ENCODE measurements around the gene RIPOR3.
"Not testable (repeated sequence)": the region's sequence is repeated elsewhere in the genome, so short reads cannot be mapped to it uniquely, and the experiment has no call there.

Gene RIPOR3

DNA sequence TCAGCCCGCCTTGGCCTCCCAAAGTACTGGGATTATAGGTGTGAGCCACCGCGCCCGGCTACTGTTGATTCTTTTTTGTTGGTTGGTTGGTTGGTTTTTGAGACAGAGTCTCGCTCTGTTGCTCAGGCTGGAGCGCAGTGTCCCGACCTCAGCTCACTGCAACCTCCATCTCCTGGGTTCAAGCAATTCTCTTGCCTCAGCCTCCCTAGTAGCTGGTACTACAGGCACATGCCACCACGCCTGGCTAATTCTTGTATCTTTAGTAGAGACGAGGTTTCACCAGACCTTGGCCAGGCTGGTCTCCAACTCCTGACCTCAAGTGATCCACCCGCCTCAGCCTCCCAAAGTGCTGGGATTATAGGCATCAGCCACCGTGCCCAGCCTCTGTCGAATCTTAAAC lies 23.1 kb upstream of the RIPOR3 start:
- H3K9me3 ChIP-seq (ENCODE audit: control insufficient read depth, insufficient read depth, low read length); H3K27me3 ChIP-seq (ENCODE audit: control insufficient read depth, insufficient read depth, low read length); DNase-seq (ENCODE audit: low read depth, low spot score); H3K27ac ChIP-seq (ENCODE audit: low read length); H3K4me3 ChIP-seq (ENCODE audit: low read length); H3K36me3 ChIP-seq (ENCODE audit: control insufficient read depth, insufficient read depth, low read length); H3K4me1 ChIP-seq (ENCODE audit: control insufficient read depth, insufficient read depth, low read length): not testable (repeated sequence)
- no CpG with 5 or more reads among the region's 12 CpGs for WGBS (ENCODE audit: insufficient coverage, insufficient read length)

DNA sequence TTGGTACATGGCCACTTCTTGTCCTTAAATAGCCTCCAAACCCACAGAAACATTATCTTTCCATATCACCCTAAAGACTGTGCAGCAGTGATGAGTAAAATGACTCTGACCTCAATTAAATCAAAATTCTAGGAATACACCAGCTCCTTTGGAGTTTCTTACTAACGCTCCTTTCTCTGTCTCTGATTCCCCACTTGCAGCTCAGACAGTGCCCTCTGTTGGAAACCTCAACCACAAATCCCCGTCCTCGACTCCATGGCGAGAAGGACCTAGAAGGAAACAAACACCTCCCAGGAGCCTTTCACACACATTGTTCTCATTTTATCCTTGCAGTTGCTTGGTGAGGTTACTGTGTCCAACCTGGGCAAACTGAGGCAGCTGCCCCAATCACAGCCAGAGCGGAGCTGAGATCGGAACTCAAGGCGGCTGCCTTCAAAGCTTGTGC lies 22.3 kb upstream of the RIPOR3 start:
- Histone ChIP-seq H3K4me1 (ENCODE audit: control insufficient read depth, insufficient read depth, low read length) (no peaks in the 10 kb centered on the region), H3K27ac (ENCODE audit: low read length) (no peak overlapping the region), H3K9me3 (ENCODE audit: control insufficient read depth, insufficient read depth, low read length) (no peaks in the 10 kb centered on the region), H3K27me3 (ENCODE audit: control insufficient read depth, insufficient read depth, low read length) (no peaks in the 10 kb centered on the region), H3K4me3 (ENCODE audit: low read length) (no peak overlapping the region), H3K36me3 (ENCODE audit: control insufficient read depth, insufficient read depth, low read length) (no peaks in the 10 kb centered on the region)
- no peak for DNase-seq (ENCODE audit: low read depth, low spot score)
- WGBS (ENCODE audit: insufficient coverage, insufficient read length): no CpG with 5 or more reads among the region's 7 CpGs

DNA sequence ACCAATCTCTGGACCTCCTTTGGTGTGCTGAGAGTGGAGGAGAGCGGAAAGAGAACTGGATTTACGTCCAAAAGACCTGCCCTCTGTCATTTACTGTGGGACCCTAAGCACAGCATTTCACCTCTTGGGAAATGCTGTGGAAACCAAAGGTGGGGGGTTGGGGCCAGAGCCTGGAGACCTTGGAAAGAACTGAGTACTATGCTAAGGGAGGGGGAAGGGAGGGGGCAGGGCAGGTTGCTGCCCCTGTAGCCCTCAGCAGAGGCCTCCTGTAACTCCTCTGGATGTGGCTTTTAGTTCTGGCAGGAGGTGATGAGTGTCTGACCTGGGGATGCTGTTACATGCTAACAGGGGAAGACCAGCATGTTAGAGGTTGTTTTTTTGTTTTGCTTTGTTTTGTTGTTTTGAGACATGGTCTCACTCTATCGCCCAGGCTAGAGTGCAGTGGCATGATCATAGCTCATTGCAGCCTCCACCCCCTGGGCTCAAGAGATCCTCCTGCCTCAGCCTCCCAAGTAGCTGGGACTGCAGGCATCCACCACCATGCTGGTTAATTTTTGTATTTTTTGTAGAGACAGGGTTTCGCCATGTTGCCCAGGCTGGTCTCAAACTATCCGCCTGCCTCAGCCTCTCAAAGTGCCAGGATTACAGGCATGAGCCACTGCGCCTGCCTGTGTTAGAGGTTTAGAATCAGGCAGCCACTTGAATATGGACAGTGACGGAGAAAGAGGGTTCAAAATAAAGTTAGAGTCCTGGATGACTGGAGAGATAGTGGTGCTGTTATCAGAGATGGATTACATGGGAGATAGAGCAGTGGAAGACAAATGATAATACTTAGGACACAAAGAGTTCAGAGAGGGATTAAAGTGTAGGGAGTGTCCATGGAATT lies 21.7 kb upstream of the RIPOR3 start:
- no peak for DNase-seq (ENCODE audit: low read depth, low spot score)
- Histone ChIP-seq H3K27me3 (ENCODE audit: control insufficient read depth, insufficient read depth, low read length) (no peaks in the 10 kb centered on the region), H3K27ac (ENCODE audit: low read length) (no peak overlapping the region), H3K4me1 (ENCODE audit: control insufficient read depth, insufficient read depth, low read length) (no peaks in the 10 kb centered on the region), H3K9me3 (ENCODE audit: control insufficient read depth, insufficient read depth, low read length) (no peaks in the 10 kb centered on the region), H3K4me3 (ENCODE audit: low read length) (no peak overlapping the region), H3K36me3 (ENCODE audit: control insufficient read depth, insufficient read depth, low read length) (no peaks in the 10 kb centered on the region)
- WGBS (ENCODE audit: insufficient coverage, insufficient read length): no CpG with 5 or more reads among the region's 7 CpGs

DNA sequence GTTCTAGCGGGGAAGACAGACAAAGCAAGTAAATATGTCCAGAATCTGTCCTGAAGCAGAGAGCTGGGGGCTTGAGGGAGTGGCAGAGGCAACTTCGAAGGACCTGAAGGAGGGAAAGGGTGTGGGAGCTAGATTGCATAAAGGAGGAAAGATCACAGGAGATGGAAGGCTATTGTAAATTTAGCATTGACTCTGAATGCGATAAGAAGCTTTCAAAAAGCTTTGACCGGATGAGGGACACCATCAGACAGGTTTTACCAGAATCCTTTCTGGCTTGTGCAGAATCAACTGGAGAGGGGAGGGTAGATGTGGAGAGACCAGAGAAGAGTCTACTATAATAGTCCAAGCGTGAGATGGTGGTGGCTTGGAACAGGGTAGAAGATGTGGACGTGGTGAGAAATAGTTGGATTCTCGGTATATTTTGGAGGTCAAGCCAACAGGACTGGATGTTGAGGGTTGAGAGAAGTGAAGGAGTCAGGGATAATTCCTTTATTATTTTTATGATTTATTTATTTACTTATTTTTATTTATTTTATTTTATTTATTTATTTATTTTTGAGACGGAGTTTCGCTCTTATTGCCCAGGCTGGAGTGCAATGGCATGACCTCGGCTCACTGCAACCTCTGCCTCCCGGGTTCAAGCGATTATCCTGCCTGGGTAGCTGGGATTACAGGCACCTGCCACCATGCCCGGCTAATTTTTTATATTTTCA lies 19.9 kb upstream of the RIPOR3 start:
- H3K9me3 ChIP-seq (ENCODE audit: control insufficient read depth, insufficient read depth, low read length): no peaks in the 10 kb centered on the region
- no peak overlapping the region for H3K27ac ChIP-seq (ENCODE audit: low read length)
- H3K4me1 ChIP-seq (ENCODE audit: control insufficient read depth, insufficient read depth, low read length): no peaks in the 10 kb centered on the region
- DNase-seq (ENCODE audit: low read depth, low spot score): no peak
- H3K36me3 ChIP-seq (ENCODE audit: control insufficient read depth, insufficient read depth, low read length): no peaks in the 10 kb centered on the region
- 100% methylated on average over 2 of the region's 13 CpGs for WGBS (ENCODE audit: insufficient coverage, insufficient read length)
- H3K27me3 ChIP-seq (ENCODE audit: control insufficient read depth, insufficient read depth, low read length): no peaks in the 10 kb centered on the region
- H3K4me3 ChIP-seq (ENCODE audit: low read length): no peak overlapping the region

GRCh38 chr20:50710492-50711063 lies 19.2 kb upstream of the RIPOR3 start:
- no CpG with 5 or more reads among the region's 9 CpGs for WGBS (ENCODE audit: insufficient coverage, insufficient read length)
- no peaks in the 10 kb centered on the region for H3K4me1 ChIP-seq (ENCODE audit: control insufficient read depth, insufficient read depth, low read length)
- DNase-seq (ENCODE audit: low read depth, low spot score): no peak

DNA sequence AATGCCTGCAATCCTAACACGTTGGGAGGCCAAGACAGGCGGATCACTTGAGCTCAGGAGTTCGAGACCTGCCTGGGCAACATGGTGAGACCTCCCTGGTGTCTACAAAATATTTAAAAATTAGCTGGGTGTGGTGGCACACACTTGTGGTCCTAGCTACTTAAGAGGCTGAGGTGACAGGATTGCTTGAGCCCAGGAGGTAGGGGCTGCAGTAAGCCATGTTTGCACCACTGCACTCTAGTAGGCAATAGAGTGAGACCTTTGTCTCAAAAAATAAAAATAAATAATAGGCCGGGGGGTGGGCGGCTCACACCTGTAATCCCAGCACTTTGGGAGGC lies 18.3 kb upstream of the RIPOR3 start:
- DNase-seq (ENCODE audit: low read depth, low spot score): no peak
- H3K4me1 ChIP-seq (ENCODE audit: control insufficient read depth, insufficient read depth, low read length): peaks cover 2% of the 10 kb centered on the region; the same call in 1 of the 2 replicates
- no peak overlapping the region for H3K27ac ChIP-seq (ENCODE audit: low read length)
- no peaks in the 10 kb centered on the region for H3K9me3 ChIP-seq (ENCODE audit: control insufficient read depth, insufficient read depth, low read length)
- H3K4me3 ChIP-seq (ENCODE audit: low read length): no peak overlapping the region
- no peaks in the 10 kb centered on the region for H3K27me3 ChIP-seq (ENCODE audit: control insufficient read depth, insufficient read depth, low read length)
- no CpG with 5 or more reads among the region's 5 CpGs for WGBS (ENCODE audit: insufficient coverage, insufficient read length)
- no peaks in the 10 kb centered on the region for H3K36me3 ChIP-seq (ENCODE audit: control insufficient read depth, insufficient read depth, low read length)

More at GRCh38 chr20:50710492-50711063, 19.2 kb upstream of the RIPOR3 start:
- H3K4me3 ChIP-seq (ENCODE audit: low read length): no peak overlapping the region
- no peaks in the 10 kb centered on the region for H3K27me3 ChIP-seq (ENCODE audit: control insufficient read depth, insufficient read depth, low read length)
- H3K36me3 ChIP-seq (ENCODE audit: control insufficient read depth, insufficient read depth, low read length): no peaks in the 10 kb centered on the region
- H3K9me3 ChIP-seq (ENCODE audit: control insufficient read depth, insufficient read depth, low read length): no peaks in the 10 kb centered on the region
- no peak overlapping the region for H3K27ac ChIP-seq (ENCODE audit: low read length)

DNA sequence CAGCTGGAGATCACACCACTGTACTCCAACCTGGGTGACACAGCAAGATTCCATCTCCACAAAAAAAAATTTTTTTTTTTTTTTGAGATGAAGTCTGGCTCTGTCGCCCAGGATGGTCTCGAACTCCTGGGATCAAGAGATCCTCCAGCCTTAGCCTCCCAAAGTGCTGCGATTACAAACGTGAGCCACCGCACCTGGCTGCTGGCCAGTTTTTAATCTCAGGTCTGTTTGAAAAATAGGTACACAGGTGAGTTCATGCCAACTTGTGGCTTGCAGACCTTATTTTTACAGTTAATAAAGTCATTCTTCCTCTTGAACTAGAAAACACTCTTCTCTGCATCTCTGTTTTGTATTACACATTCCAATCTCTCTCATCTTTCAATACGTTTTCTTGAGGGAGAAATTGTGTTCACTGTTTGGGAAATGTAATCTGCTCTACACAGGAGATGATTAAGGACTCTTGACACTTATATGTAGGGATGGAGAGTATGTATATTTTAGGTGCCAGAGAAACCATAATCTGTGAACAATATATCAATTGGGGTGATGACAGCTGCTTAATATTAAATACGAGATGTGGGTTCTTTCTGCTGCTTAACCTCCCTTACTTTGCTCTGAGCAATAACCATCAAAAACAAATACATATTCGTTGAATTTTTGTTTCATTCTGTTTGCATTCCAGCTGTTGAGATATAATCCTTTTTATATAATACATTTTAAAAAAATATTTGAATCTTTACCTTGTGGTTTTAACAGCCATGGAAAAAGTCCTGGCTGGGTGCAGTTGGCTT lies 17.7 kb upstream of the RIPOR3 start:
- DNase-seq (ENCODE audit: low read depth, low spot score): no peak

GRCh38 chr20:50704971-50705370 lies 13.6 kb upstream of the RIPOR3 start:
- no peak for DNase-seq (ENCODE audit: low read depth, low spot score)
- Histone ChIP-seq H3K4me3 (ENCODE audit: low read length) (no peak overlapping the region), H3K36me3 (ENCODE audit: control insufficient read depth, insufficient read depth, low read length) (no peaks in the 10 kb centered on the region), H3K27ac (ENCODE audit: low read length) (no peak overlapping the region), H3K4me1 (ENCODE audit: control insufficient read depth, insufficient read depth, low read length) (peaks cover 2% of the 10 kb centered on the region; the same call in 1 of the 2 replicates), H3K9me3 (ENCODE audit: control insufficient read depth, insufficient read depth, low read length) (no peaks in the 10 kb centered on the region), H3K27me3 (ENCODE audit: control insufficient read depth, insufficient read depth, low read length) (no peaks in the 10 kb centered on the region)
- no CpG with 5 or more reads among the region's 1 CpG for WGBS (ENCODE audit: insufficient coverage, insufficient read length)

More for the DNA sequence above, 17.7 kb upstream of the RIPOR3 start:
- H3K9me3 ChIP-seq (ENCODE audit: control insufficient read depth, insufficient read depth, low read length): no peaks in the 10 kb centered on the region
- H3K4me3 ChIP-seq (ENCODE audit: low read length): no peak overlapping the region
- H3K4me1 ChIP-seq (ENCODE audit: control insufficient read depth, insufficient read depth, low read length): peaks cover 2% of the 10 kb centered on the region; the same call in 1 of the 2 replicates
- no peaks in the 10 kb centered on the region for H3K27me3 ChIP-seq (ENCODE audit: control insufficient read depth, insufficient read depth, low read length)
- H3K27ac ChIP-seq (ENCODE audit: low read length): no peak overlapping the region
- H3K36me3 ChIP-seq (ENCODE audit: control insufficient read depth, insufficient read depth, low read length): no peaks in the 10 kb centered on the region
- no CpG with 5 or more reads among the region's 8 CpGs for WGBS (ENCODE audit: insufficient coverage, insufficient read length)

DNA sequence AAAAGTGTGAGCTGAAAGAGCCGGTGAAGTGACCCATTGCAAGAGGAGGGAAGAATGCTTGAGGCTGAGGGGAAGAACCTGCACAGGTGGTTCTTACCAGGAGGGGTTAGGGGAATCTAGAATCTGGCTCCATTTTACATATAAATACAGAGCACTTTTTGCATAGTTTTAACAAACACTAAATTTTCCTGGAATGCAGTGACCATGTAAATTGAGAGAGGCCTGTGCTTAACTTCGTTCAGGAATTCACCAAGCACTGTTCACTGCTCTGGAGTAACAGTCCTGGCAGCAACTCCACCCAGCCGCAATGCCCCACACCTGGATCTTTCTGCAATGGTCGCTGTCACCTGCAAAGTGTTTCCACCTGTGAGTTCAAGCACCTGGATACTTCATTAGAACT lies 13.2 kb upstream of the RIPOR3 start:
- no peak for DNase-seq (ENCODE audit: low read depth, low spot score)
- Histone ChIP-seq H3K36me3 (ENCODE audit: control insufficient read depth, insufficient read depth, low read length) (no peaks in the 10 kb centered on the region), H3K4me1 (ENCODE audit: control insufficient read depth, insufficient read depth, low read length) (peaks cover 2% of the 10 kb centered on the region; the same call in 1 of the 2 replicates), H3K27me3 (ENCODE audit: control insufficient read depth, insufficient read depth, low read length) (no peaks in the 10 kb centered on the region), H3K9me3 (ENCODE audit: control insufficient read depth, insufficient read depth, low read length) (no peaks in the 10 kb centered on the region), H3K4me3 (ENCODE audit: low read length) (no peak overlapping the region), H3K27ac (ENCODE audit: low read length) (no peak overlapping the region)
- WGBS (ENCODE audit: insufficient coverage, insufficient read length): no CpG with 5 or more reads among the region's 4 CpGs

Measured in iPS DF 6.9 (cell line).